ENCODE measurements around the gene AGTR1.

- no peak for TF ChIP-seq CTCF (IDR thresholded peaks at IDR 0.05; ENCODE audit: low read depth, low read length, missing input control)
- no peak for TF ChIP-seq HNF4A (conservative IDR thresholded peaks at IDR 0.05)
- TF ChIP-seq SP1 (IDR thresholded peaks at IDR 0.05): no peak
- no peak for TF ChIP-seq JUND (IDR thresholded peaks at IDR 0.05)
- TF ChIP-seq GABPA (IDR thresholded peaks at IDR 0.05 in 1 of 2, conservative IDR thresholded peaks at IDR 0.05 in 1 of 2): no peak
- no peak for TF ChIP-seq TAF1 (conservative IDR thresholded peaks at IDR 0.05)
- no peak for TF ChIP-seq HNF4G (IDR thresholded peaks at IDR 0.05)
- TF ChIP-seq REST (IDR thresholded peaks at IDR 0.05): no peak
- TF ChIP-seq MAX (IDR thresholded peaks at IDR 0.05): no peak
Measured at GRCh38 chr3:148728753-148729152, 31.1 kb downstream of the AGTR1 start.
